HG02938 (cell line): Measurements from ENCODE around the gene SMAD5.

Source experiments
- ATAC-seq: cut with Tn5 transposase; IDR thresholded peaks from one replicate; pipeline ENCODE4 v1.9.1; 2021; ENCODE audit warnings: mild to moderate bottlenecking, moderate library complexity; ENCODE audit not compliant: unreplicated experiment

SMAD5 gene

DNA sequence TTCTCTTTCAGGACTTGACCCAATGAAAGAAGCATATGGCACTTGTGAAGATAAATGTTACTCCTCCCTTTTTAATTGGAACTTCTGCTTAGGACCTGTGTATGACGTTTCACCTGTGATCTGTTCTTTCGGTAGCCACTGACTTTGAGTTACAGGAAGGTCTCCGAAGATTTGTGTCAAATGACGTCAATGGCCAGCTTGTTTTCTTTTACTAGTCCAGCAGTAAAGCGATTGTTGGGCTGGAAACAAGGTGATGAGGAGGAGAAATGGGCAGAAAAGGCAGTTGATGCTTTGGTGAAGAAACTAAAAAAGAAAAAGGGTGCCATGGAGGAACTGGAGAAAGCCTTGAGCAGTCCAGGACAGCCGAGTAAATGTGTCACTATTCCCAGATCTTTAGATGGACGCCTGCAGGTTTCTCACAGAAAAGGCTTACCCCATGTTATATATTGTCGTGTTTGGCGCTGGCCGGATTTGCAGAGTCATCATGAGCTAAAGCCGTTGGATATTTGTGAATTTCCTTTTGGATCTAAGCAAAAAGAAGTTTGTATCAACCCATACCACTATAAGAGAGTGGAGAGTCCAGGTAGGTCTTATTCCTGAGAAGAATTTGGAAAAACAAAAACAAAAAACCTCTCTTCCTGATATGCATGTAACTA is 21.1 kb downstream of the SMAD5 start:
- no peak for ATAC-seq

DNA sequence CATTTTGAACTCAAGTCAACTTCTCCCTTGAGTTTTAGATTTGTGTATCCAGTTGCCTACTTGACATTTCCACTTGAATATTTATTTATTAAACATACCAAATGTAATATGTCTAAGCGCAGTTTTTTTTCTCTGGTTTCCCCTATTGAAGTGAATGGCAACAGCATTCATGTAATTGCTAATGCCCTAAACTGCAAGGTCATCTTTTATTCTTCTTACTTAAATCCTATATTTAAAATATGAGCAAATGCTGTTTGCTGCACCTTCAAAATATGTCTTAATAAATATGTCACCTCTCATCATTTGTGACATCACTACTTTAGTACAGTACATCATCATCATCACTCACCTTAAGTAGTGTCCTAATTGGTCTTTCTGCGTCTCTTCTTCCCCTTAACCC is 22.4 kb downstream of the SMAD5 start:
- no peak for ATAC-seq

DNA sequence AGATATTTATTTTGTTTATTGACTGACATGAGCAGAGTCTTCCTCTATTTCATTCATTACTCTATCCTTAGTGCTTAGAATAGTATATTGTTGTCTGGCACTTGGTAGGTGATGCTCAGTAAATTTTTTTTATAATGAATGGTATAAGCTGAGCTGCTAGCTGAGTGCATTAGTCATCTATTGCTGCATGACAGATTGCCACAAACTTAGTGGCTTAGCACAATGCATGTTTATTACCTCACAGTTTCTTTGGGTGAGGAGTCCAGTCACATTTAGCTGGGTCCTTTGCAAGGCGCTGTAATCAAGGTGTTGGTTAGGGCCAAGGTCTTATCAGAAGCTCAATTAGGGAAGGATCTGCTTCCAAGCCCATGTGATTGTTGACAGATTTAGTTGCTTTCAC is 23.1 kb downstream of the SMAD5 start:
- ATAC-seq = no peak

DNA sequence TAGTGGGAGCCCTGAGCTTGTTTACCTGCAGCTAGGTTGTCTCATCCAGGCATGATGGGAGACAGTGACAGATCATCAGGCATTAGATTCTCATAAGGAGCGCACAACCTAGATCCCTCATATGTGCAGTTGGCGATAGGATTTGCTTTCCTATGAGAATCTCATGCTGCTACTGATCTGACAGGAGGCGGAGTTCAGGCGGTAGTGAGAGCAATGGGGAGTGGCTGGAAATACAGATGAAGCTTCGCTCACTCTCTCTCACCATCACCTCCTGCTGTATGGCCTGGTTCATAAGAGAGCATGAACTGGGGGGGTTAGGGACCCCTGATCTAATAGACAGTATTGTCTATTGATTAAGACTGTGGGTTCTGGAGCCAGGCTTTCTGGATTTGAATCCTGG is 24.9 kb downstream of the SMAD5 start:
- no peak for ATAC-seq

DNA sequence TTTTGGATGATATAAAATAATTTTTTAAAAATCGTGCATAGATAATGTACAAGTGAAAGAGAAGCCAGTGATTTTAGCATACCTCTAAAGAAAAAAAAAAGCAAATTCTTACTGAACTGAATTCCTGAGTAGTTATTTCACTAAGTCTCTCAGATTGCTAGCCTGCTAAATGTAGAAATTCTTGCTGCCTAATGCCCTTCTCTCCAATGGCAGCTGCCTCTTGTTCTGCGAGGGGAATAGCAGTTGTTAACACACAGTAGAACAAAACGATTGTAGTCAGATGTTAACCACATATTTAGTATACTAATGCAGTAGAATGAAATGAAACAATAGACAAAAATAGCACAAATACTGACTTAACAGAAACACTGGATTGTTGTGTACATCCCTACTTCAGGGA is 26.8 kb downstream of the SMAD5 start:
- no peak for ATAC-seq

DNA sequence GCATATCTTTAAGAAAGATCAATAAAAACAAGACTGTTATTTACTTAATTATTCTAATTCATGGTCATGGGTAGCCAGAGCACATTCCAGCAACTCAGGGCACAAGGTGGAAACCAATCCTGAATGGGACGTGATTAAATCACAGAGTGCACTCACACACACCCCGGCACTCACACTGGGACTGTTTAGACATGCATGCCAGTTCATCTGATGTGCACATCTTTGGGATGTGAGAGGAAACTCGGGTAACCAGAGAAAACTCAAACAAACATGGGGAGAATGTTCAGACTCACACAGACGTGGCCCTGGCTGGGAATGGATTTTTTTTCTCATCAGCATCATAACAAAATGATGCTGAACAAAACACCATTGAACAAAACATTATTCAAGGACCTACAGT is 29.4 kb downstream of the SMAD5 start:
- ATAC-seq = no peak

DNA sequence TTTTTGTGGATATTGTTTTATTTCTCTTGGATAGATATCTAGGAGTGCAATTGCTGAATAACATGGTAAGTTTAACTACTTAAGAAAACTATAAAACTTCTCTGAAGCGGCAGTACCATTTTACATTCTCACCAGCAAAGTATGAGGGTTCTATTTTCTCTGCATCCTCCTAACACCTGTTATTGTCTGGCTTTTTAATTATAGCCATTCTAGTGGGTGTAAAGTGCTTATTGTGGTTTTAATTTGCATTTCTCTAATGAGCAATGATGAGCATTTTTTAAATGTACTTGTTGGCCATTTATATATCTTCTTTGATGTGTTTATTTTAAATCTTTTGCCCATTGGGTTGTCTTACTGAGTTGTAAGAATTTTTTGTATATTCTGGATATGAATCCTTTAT is 31.6 kb downstream of the SMAD5 start:
- ATAC-seq = no peak

DNA sequence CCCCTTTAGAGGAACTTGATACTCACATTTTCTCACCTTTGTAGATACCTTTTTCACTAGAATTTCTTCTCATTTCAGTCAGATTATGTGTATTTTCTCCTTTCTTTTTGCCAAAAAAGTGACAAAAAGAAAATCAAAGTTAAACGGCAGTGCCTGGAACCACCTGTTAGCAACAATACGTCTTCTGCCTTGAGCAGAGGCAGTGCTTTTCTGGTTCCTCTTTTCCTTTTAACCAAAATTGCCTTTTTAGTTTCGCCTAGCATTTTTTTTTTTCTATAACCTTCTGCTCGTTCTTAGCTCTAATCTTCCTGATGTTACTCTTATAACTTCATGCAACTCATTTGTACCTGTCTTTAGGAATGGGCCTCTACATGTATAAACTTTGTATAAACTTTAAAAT is 34.3 kb downstream of the SMAD5 start:
- ATAC-seq = peak; percentile 71

DNA sequence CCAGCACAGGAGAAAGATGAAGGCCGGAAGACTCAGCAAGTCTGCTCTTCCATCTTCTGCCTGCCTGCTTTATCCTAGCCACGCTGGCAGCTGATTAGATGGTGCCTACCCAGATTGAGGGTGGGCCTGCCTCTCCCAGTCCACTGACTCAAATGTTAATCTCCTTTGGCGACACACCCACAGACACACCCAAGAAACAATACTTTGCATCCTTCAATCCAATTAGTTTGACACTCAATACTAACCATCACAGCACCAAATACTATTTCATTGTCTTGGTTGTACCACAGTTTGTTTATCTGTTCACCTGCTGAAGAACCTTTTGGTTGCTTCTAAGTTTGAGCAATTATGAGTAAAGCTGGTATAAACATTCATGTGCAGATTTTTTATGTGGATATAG is 36.6 kb downstream of the SMAD5 start:
- ATAC-seq = no peak

DNA sequence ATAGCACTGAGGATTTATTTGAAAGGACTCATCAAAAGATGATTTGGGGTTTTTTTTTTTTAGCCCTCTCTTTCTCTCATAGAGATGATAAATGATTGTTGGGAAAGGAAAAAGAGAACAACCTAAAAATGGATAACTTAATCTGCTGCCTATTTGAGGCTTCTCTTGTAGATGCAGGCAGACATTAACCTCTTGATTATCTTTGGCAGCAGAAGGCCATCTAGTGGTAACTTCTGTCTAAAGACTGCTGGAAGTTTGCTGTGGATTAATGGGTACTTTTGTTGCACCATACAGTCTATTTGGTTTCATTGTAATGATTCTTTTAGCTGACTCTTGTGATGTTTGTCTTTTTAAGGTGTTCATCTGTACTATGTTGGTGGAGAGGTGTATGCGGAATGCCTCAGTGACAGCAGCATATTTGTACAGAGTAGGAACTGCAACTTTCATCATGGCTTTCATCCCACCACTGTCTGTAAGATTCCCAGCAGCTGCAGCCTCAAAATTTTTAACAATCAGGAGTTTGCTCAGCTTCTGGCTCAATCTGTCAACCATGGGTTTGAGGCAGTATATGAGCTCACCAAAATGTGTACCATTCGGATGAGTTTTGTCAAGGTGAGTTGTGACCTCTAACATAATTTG is 41.5 kb downstream of the SMAD5 start:
- no peak for ATAC-seq

DNA sequence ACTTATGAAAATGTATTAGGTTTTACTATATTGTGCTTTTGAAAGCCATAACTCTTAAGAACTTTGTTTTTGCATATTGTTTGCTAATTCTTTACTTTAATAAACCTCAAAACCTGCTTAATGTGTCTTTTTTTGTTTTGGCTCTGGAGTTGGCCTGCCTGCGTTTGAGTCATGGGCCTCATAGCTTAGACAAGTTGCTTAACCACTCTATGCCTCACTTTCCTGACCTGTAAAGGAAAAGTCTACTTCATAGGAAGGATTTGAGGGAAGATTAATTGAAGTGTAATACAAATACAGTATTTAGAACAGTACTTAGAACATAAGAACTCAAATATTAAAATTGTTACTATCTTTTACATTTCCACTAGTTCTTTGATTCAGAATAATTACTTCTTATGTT is 50.0 kb downstream of the SMAD5 start:
- no peak for ATAC-seq

DNA sequence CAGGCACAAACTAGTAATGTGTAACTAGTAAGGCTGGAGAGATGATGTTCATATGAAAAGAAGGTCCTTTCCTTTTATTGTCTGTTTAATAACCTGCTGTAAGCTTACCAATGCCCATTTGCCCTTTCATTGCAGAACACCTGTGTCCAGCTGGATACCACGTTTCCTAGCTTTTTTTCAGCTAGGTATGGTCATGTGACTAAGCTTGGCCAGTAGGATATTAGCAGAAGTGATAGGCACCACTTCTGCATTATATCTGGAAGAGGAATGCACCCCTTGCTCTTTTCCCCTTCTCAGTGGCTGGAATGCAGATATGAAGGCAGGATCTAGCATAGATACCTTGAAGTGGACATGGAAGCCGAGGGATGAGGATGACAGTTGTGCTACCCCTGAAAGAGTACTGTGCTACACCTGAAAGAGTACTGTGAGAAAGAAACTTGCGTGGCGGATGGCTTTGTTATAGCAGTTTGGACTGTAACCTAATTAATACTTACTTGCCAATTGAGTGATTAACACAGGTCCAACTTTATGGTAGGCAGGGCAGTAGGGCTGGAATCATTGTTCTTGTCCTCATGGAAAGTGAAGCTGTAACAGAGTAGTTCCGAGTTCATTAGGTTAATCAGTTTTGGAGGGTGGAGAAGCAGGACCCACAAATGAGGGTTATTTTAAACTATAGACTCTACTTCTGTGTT is 53.5 kb downstream of the SMAD5 start:
- no peak for ATAC-seq

DNA sequence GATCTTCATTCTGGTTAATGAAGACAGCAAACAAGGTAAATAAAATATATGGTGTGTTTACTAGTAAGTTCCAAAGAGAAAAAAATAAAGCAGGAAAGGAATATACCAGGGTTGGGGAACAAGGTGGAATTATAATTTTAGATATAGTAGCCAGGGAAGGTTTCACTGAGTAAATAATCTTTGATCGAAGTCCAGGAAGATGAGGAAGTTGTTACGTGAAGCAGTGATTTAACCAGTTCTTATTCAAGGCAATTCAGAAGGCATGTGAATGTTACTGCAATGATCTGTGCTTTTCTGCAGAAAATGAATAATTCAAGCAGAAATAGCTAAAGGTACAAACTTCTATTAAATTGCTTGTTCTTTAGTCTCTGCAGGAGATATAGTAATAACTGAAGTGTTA is 54.2 kb downstream of the SMAD5 start:
- no peak for ATAC-seq

DNA sequence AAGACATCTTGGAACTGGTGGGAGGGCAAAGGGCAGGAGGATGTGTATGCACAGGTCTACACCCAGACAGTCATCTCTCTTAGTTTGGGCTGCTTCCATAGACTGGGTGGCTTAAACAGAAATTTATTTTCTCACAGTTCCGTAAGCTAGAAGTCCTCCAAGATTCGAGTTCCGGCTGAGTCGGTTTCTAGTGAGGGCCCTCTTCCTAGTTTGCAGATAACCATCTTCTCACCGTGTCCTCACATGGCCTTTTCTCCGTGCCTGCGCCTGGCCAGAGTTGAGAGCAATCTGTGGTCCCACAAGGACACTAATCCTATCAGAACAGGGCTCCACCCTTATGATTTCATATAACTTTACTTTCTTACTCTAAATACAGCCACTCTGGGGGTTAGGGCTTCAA is 56.2 kb downstream of the SMAD5 start:
- ATAC-seq = no peak

DNA sequence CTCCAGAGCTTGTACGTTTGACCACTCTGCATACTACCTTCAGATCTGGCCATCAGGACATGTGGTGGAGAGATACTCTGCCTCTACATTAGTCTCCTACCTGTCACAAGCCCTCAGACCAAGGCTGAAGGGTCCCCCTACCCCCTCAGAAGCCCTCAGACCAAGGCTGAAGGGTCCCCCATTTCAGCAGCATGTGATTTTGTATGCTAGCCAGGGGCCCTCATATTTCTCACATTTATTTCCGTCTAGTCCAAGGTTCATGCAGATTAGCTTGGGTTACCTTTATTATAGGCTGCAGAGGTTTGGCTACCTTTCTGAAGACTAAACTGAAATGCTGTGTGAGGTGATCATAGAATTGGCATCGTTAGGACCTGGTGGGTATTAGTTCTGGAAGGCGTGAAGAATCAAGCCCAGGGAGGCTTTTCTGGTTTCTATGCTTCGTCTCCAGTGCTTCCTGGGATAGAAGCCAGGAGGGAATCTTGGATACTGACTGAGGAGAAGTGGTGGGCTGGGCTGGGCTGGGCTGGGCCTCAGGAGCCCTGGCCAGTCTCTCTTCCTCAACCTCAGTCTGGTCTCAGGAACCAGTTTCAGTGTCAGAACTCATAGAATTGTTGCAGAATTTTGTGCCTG is 57.6 kb downstream of the SMAD5 start:
- ATAC-seq = no peak

DNA sequence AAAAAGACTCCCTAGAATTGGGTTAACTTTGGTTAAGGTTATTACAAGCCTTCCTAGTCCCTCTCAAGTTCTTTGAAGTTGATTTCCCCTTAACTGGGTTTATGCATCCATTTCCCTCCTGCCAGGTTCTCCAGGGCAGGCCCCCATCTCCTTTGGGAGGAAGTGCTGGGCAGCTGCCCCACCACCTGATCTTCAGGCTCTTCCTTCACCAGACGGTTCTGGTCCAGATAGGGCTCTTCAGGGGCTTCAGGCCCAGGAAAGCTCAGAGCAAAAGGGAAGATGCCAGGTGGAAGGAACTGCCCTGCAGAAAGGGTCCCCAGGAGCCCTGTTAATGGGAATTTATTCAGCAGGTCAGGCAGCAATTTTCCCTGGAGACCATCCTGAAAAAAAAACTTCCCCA is 58.3 kb downstream of the SMAD5 start:
- no peak for ATAC-seq

DNA sequence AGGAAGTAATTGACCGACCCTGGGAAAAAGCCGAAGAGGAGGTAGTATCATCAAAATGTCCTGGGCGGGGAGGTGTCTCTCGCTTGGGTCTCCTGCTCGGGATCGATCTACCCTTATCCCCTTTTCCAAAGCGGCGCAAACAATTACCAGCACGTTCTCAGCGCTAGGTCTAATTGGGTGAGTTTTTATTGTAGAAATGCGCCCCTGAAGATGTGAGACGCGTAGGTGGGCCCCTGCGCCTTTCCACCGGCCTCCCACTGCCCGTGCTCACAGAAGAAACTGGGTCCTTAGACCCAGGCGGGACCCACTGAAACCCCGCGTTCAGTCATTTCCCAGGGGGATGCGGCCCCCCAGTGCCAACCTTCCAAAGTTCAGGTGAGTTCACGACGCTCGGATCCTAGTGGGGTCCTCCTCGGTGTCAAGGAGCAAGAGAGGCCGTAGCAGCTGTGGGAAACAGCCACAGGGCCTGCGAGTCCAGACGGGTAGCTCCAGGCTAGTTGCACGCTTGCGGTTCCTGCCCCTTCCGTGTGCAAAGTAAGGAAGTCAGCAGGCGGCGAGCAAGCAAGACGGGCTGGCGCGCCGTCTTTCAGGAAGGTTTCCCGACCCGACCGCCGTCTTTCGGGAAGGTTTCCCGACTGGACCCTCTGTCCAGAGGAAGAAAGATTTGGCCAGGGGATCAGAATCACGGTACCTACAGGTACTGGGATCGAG is 58.8 kb downstream of the SMAD5 start:
- ATAC-seq = no peak

DNA sequence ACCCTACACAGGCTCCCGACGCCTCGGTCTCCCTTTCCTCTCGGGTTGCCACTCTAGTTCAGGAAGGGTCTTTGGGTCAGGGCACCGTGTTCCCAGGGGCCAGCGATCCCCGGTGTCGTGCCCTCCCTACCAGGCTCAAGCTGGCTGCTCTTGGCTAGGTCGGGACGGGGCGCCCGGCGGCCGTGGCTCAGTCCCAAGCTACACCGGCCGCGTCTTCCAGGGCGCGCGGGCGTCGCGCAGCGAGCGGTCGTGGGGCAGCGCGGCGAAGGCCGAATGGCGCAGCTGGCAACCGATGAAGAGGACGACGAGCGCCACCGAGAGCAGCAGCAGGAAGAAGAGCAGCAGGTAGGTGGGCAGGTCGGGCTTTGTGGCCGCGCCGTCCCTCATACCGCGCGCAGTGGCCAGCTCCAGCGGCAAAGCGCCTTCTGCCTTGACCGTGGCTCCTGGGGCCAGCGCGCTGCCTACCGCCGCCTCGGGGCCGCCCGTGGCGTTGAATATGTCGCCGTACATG is 59.4 kb downstream of the SMAD5 start:
- ATAC-seq = no peak

DNA sequence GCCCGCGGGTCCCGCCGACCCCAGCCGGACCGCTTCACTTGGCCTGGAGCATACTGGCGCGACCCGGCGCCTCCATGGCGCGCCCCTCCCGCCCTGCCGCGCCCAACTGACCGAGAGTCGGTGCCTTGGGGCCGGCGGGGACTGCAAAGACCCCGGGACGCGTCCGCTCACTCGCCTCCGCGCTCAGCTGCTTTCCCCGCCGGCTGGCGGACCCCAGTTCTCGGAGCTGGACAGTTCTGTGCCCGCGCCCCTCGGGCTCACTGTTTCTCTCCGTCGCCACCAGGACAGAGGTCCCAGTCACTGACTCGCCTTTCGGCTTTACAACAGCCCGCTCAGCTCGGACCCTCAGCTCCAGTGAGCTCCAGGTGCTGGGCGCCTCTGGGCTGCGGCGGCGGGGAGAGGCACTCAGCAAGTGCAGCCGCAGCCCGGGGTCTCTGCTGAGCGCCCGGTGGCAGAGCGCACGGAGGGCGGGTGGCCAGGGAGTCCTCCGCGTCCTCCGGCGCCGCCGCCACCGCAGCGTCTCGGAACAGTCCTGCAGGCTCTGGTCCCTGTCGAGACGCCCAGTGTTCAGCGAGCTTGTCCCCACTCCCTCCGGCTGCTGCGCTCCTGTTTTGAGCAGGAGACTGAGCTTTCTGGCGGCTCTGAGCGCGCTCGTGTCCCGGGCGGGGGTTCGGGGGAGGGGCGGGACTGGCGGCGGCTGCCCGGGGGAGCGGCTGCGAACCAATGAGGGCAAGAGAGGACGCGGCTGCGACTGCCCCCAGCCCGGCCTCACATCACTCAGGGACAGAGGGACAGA is 60.1 kb downstream of the SMAD5 start, which contains the start of gene SMIM32:
Gene SMIM32 (minus strand): TSS at position 637 of the 796 bp plus-strand sequence. CDS start 638 bp downstream, outside the sequence.
- ATAC-seq = no peak

DNA sequence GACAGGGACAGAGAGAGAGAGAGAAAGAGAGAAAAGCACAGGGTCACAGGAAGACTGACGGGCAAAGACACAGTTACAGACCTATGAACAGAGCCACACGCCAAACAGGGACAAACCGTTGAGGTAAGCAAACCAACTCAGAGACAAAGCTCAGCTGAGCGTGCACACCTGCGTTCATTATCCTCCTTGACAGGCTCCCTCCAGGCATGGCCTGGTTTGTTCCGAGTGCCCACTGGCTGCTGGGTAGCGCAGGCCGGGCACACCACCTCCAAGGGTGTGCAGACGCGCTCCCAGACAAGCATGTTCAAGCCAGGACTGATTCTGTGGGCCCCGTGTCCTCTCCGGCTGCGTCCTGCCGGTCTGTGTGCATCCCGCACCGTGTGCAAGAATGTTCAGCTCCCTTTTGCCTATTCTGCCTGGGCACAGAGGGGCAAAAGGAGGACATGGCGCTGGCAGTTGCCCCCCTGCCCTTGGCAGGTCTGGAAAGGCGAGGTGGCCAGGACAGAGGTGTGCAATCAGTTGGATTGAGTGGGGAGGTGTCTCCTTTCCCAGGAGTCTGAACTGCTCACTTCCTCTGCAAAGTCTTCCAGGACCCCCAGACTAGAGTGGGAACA is 60.8 kb downstream of the SMAD5 start:
- ATAC-seq = no peak
